ENCODE measurements around the gene UNC13C. TPM values are rescaled to one million over a fixed set of nuclear protein-coding genes. Genes with fewer than 3 reads are reported as not detected.
"Not testable (repeated sequence)": the region's sequence is repeated elsewhere in the genome, so short reads cannot be mapped to it uniquely, and the experiment has no call there.

Gene UNC13C
- total RNA-seq, 1 donor from 2014 or later = not detected

DNA sequence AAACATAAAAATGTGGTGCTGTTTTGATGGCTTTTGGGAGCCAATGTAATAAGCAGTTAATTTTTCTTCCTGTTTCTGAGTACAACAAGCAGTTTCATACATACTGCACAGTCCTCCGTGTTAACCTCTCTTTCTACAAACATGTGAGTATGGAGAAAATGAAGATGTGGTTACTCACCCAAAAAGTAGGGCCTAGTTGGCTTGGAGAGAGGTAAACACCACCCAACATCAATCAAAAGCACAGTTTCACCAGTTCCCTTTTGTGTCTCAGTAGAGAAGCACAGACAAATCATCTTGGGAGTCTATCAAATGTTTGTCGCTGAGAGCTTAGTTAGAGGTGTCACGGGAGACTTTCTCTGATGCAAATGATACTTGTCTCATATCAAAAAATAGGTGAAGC, 320.2 kb downstream of the UNC13C start:
- no peak for DNase-seq (ENCODE audit: low read depth in 2 of 2)

DNA sequence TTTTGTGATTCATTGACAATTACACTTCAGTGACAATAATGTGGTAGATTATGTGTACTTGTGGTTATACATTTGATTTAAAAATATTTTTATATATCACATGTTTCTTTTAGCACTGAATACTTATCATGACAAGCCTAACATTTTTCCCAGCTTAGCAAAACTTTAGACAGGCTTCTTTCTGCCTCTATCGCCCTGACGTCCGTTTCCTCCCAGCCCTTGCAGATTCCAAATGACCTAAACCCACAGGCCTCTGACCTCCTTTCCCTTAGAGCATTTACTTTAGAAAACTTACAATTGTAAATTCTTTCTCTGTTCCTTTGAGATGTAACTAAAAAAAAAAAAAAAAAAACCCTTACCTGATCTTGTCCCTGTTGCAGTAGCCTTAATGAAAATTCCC, 326.1 kb downstream of the UNC13C start:
- DNase-seq (ENCODE audit: low read depth in 2 of 2) = no peak

DNA sequence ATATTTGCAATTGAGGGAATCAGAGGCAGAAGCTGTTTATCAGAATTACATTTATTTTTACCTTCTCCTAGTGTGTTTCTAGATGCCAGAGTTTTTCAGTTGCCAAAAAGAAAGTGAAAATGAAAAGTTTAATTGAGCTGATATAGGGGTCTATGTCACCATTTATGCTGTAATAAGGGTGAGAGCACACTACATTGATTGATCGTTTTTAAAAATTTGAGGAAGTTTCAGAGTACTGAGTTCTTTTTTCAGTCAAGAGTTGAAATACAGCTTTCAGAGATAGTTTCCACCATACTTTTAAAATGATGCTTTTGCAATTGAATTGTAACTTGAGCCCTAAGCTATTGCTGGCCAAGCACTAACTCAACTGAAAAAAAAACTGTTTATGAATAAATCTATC, 326.9 kb downstream of the UNC13C start:
- no peak for DNase-seq (ENCODE audit: low read depth in 2 of 2)

GRCh38 chr15:54307252-54307902, 329.1 kb downstream of the UNC13C start:
- no peak for DNase-seq (ENCODE audit: low read depth in 2 of 2)

- DNase-seq (ENCODE audit: low read depth in 2 of 2) = no peak
These were observed 329.7 kb downstream of the UNC13C start for GRCh38 chr15:54307926-54308325.

- DNase-seq (ENCODE audit: low read depth in 2 of 2) = no peak
These were observed 334.3 kb downstream of the UNC13C start for GRCh38 chr15:54312528-54312927.

DNA sequence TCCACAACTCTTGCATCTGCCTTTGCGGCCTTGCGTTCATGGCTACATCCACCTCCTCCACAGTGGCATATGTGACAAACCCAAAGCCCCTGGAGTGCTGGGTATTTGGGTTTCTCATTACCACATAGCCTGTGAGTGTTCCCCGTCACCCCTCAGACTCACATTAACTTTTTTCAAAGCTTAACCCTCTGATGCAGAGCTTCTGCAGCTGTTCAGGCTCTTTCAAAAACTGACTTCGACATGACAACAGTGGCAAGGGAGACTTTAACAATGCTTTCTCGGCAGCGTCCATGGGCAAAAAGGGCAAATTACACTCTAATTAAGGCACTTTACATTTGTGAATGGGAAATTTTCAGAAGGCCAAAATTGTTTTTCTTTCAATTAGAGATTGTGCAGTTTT, 343.2 kb downstream of the UNC13C start:
- no peak for DNase-seq (ENCODE audit: low read depth in 2 of 2)

- DNase-seq (ENCODE audit: low read depth in 2 of 2) = no peak
These were observed 344.1 kb downstream of the UNC13C start for GRCh38 chr15:54322341-54322740.

- DNase-seq (ENCODE audit: low read depth in 2 of 2) = no peak
These were observed 367.1 kb downstream of the UNC13C start for GRCh38 chr15:54345301-54345700.

DNA sequence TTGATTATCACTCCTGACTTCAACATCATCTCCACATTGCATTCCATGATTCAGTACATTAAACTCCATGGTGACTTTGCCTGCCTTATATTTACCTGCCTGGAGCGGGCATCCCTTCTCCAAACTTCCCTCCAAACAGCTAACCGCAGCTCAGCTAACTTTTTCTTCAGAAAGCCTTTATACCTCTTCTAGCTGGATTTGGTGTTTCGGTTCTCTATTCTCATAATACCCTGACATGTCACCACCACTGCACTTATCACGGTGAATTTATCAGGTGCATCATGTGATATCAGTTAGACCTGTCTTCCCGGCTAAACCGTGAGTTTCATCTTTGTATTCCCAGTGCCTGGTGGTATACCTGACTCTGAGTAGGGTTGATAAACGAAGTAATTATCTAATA, 367.6 kb downstream of the UNC13C start:
- DNase-seq (ENCODE audit: low read depth in 2 of 2) = no peak

GRCh38 chr15:54347082-54347827, 369.0 kb downstream of the UNC13C start:
- no peak for DNase-seq (ENCODE audit: low read depth in 2 of 2)

DNA sequence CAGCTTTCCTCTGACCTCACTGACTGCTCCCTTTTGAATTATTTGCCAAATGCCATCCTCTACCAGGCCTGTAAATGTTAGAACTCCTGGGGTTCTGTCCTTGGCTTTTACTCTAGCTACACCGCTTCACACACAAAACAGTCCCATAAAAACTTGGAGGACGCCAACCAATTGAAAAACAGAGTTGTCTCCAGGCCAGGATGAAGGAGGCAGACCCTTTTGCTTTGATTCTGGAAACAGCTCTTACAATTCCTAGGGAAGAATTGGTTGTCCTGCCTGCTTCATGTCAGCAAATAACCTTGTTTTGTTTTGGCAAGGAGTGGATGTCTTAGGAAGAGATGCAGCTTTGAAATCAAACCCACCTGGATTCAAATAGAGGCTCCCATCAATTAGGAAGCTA, 375.5 kb downstream of the UNC13C start:
- DNase-seq (ENCODE audit: low read depth in 2 of 2) = no peak

DNA sequence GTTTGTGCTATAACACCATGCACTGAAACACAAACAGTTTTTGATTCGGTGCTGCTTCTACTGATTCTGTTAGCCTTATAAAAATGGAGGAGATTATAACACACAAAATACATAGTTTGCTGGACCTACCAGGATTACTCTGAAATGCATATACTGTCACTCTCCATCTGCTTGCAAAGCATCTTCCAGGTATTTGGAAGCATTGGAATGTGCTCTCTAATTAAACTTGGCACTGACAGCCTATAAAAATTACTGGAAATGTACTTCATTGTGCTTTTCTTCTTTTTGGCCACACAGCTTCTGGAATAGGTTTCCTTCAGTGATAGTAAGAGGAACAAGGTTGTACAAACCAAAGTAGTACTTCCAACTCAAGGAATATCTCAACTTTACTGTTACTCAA, 376.1 kb downstream of the UNC13C start:
- no peak for DNase-seq (ENCODE audit: low read depth in 2 of 2)

GRCh38 chr15:54364961-54365360, 386.7 kb downstream of the UNC13C start:
- no peak for DNase-seq (ENCODE audit: low read depth in 2 of 2)

DNA sequence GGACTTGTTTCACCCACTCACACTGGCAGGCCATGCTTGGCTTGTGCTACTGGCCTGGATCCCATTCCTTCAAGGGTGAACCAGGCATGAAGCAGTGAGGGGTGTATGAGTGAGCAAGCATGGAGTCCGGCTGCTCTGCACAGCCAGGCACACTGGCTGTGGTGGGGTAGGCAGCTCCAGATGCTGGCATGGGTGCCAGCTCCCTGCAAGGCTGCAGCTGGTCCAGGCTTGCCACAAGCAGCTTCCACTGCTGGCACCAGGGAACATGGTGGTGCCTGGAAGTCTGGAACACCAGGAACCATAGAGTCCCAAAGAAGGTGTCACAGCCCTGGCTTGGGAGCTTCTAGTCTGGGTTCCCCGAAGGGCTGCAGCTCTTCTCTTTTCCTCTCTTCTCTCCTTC, 395.1 kb downstream of the UNC13C start:
- no peak for DNase-seq (ENCODE audit: low read depth in 2 of 2)

- no peak for DNase-seq (ENCODE audit: low read depth in 2 of 2)
These were observed 396.1 kb downstream of the UNC13C start for GRCh38 chr15:54374184-54374952.

DNA sequence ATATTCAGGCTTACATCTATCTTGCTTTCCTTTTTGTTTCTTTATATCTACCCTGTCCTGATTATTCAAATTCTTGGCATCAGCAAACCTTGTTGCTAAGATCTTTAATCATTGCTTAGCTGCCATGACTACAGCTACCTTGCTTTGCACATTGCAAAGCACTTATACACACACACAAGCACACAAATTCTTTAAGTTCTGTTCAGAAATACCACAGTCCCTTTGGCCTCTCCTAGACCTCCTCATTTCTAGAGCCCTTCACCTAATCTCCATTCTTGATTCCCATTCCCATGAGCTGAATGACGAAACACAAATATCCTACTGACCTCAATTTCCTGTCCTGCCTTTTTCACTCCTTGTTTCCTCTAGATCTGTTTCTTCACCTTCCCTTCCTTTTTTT, 409.6 kb downstream of the UNC13C start:
- DNase-seq (ENCODE audit: low read depth in 2 of 2) = no peak

DNA sequence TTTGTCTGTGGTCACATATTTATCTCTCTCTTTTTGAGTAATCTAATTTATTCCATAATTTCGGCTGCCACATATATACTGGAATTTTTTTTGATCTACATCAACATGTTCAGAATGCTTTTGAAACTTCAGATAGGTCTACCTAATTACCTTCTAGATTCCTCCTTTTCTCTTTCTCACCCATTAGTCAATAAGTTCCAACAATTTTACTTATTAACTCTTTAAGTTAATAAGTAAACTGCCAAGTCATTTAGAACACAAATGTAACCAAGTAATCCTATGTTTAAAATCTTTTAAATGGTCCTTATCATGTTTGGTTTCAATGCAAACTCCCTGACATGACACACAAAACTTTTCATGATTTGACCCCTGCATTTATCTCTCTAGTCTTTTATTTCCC, 410.5 kb downstream of the UNC13C start:
- DNase-seq (ENCODE audit: low read depth in 2 of 2) = no peak

GRCh38 chr15:54410481-54410880, 432.2 kb downstream of the UNC13C start:
- no peak for DNase-seq (ENCODE audit: low read depth in 2 of 2)

DNA sequence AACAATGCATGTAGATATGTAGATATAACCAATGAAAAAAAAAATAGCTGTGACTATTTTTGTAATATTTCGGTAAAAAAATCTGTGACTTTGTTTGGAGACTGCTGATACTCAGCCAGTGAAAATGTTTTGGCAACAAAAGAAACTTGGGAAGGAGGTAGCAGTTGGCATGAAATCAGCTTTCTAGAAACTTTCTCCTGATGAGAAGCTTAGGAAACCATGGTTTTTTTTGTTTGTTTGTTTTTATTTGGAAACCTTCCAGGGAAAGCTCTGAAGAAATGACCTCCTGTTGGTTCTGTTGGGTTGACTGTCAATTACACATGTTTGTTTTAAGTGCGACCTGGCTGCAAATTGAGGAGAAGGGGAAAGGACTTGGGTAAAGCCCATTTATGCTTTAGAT, 445.9 kb downstream of the UNC13C start:
- no peak for DNase-seq (ENCODE audit: low read depth in 2 of 2)

DNA sequence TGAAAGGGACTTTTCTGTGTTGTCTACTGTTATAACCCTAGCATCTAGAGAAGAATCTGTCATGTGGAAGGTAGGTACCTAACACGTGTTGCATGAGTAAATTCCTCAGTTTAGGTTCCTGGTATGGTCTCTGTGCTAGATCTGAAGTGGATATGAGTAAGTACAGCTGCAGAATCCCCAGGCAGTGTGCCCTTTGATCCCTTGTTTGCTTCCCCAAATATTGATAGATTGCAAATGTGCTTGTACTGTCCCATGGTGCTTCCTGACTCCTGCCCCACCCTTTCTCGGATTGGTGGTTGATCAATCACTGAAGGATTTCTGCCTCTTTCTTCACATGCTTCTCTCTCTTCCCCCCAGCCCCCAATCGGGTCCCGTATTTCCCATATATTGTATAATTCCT, 450.4 kb downstream of the UNC13C start:
- no peak for DNase-seq (ENCODE audit: low read depth in 2 of 2)

DNA sequence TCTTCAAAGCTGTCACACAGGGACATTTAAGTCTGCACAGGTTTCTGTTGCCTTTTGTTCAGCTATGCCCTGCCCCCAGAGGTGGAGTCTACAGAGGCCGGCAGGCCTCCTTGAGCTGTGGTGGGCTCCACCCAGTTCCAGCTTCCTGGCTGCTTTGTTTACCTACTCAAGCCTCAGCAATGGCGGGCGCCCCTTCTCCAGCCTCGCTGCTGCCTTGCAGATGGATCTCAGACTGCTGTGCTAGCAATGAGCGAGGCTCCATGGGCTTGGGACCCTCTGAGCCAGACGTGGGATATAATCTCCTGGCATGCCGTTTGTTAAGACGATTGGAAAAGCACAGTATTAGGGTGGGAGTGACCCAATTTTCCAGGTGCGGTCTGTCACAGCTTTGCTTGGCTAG, 472.0 kb downstream of the UNC13C start:
- DNase-seq (ENCODE audit: low read depth in 2 of 2) = not testable (repeated sequence)

DNA sequence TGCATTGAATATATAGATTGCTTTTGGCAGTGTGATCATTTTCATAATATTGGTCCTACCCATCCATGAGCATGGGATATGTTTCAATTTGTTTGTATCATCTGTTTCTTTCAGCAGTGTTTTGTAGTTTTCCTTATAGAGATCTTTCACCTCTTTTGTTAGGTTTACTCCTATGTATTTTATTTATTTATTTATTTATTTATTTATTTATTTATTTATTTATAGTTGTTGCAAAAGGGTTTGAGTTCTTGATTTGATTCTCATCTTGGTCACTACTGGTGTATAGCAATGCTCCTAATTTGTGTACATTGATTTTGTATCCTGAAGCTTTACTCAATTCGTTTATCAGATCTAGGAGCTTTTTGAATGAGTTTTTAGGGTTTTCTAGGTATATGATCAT, 478.2 kb downstream of the UNC13C start:
- DNase-seq (ENCODE audit: low read depth in 2 of 2) = no peak
